Stimulated activated naive CD8-positive, alpha-beta T cell treated with anti-CD3 and anti-CD28 coated beads, Interleukin-15, Interleukin-2, amounts not matched to agents 100 ng/mL and 50 ng/mL, for 24 hours (primary cell): ENCODE measurements around the gene PP2D1.
"Not testable (repeated sequence)": the region's sequence is repeated elsewhere in the genome, so short reads cannot be mapped to it uniquely, and the experiment has no call there.

Source experiments
- H3K27ac Mint-ChIP-seq: one replicate; pipeline ENCODE4 v1.8.0; 2021; ENCODE audit warnings: mild to moderate bottlenecking, mixed read lengths
- H3K27me3 Mint-ChIP-seq: one replicate; pipeline ENCODE4 v1.8.0; 2021; ENCODE audit warnings: mixed read lengths
- H3K36me3 Mint-ChIP-seq: one replicate; pipeline ENCODE4 v1.8.0; 2021; ENCODE audit warnings: low read depth, mixed read lengths
- H3K4me1 Mint-ChIP-seq: one replicate; pipeline ENCODE4 v1.8.0; 2021; ENCODE audit warnings: low read depth, mixed read lengths
- H3K4me3 Mint-ChIP-seq: one replicate; pipeline ENCODE4 v1.8.0; 2021; ENCODE audit warnings: mild to moderate bottlenecking, mixed read lengths
- H3K9me3 Mint-ChIP-seq: one replicate; pipeline ENCODE4 v1.8.0; 2021; ENCODE audit warnings: mixed read lengths

The PP2D1 gene

DNA sequence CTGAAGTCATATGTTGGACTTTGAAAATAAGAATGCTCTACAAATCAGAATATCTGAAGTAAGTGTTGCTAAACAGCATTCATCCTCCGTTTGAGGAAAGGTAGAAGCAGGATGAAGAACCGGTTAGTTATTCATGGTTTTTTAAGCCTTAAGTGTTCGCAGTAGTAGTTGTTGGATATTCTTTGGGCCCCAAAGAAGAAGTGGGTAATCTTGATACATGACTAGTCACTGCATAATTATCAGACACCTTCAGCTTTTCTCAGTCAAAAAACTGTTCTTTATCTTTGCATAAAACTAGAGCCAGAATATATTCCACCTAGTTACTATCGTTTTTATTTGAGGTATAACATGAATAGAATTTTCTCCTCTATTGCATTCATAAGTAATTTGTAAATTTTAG is 51.4 kb downstream of the PP2D1 start:
- Mint-ChIP-seq H3K9me3 (no peaks in the 10 kb centered on the region), H3K27me3 (no peaks in the 10 kb centered on the region), H3K4me1 (peaks cover 45% of the 10 kb centered on the region), H3K36me3 (peaks cover 31% of the 10 kb centered on the region), H3K27ac (no peak overlapping the region), H3K4me3 (no peak overlapping the region)

DNA sequence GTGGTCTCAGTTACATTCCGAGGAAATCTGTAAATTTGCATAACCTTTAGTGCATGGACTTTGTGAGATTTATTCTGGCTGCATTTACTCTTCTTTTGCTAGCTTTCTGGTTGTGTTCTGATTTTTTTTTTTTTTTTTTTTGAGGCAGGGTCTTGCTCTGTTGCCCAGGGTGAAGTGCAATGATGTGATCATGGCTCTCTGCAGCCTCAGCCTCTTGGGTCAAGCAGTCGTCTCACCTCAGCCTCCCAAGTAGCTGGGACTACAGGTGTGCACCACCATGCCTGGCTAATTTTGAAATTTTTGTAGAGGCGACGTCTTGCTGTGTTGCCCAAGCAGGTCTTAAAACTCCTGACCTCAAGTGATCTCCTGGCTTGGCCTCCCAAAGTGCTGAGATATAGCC is 52.6 kb downstream of the PP2D1 start:
- peaks cover 36% of the 10 kb centered on the region for H3K36me3 Mint-ChIP-seq
- no peaks in the 10 kb centered on the region for H3K27me3 Mint-ChIP-seq
- H3K4me3 Mint-ChIP-seq, result no peak overlapping the region
- no peak overlapping the region for H3K27ac Mint-ChIP-seq
- no peaks in the 10 kb centered on the region for H3K9me3 Mint-ChIP-seq
- H3K4me1 Mint-ChIP-seq, result peaks cover 51% of the 10 kb centered on the region

DNA sequence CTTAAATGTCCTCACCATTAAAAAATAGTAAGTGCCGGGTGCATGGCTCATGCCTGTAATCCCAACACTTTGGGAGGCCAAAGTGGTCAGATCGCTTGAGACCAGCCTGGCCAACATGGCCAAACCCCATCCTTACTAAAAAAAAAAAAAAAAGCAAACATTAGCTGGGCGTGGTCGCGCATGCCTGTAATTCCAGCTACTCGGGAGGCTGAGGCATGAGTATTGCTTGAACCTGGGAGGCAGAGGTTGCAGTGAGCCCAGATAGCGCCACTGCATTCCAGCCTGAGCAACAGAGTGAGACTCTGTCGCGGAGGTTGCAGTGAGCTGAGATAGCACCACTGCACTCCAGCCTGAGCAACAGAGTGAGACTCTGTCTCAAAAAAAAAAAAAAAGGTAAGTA is 54.7 kb downstream of the PP2D1 start:
- Mint-ChIP-seq H3K4me1 (peaks cover 56% of the 10 kb centered on the region), H3K36me3 (peaks cover 46% of the 10 kb centered on the region)
- H3K27me3 Mint-ChIP-seq, H3K27ac Mint-ChIP-seq, H3K4me3 Mint-ChIP-seq, H3K9me3 Mint-ChIP-seq: not testable (repeated sequence)

DNA sequence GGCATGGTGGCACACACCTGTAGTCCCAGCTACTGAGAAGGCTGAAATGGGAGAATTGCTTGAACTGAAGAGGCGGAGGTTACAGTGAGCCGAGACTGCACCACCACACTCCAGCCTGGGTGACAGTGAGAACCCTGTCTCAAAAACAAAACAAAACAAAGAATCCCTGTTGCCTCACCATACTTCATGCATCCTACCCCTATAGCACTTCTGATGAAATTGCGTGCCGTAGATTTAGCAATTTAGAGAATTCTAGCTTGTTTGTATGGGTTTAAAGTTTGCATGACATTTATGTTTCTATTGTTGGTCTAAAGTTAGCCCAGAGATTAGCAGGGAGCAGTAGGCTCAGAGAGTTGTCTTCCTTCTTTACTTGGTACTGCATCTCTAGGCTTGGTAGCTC is 57.4 kb downstream of the PP2D1 start:
- Mint-ChIP-seq H3K4me3 (no peak overlapping the region), H3K4me1 (peaks cover 60% of the 10 kb centered on the region), H3K27me3 (no peaks in the 10 kb centered on the region), H3K36me3 (peaks cover 48% of the 10 kb centered on the region), H3K27ac (no peak overlapping the region), H3K9me3 (no peaks in the 10 kb centered on the region)

DNA sequence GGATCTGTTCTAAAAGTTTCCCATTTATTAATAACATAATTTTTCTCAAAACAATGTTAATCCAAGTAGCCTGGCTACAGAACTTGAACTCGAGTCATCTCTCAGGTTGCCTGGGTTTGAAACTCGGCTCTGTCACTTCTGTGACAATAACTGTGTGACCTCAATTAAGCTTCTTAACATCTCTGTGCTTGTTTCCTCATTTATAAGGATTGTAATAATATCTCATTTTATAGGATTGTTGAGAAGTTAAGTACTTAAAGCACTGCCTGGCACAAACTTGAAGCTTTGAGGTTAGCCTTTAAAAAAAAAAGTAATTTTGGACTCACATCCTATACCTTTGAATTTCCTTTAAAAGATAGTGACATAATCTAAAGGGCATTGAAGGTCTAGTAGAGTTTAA is 61.7 kb downstream of the PP2D1 start:
- H3K9me3 Mint-ChIP-seq, result no peaks in the 10 kb centered on the region
- no peak overlapping the region for H3K27ac Mint-ChIP-seq
- no peaks in the 10 kb centered on the region for H3K27me3 Mint-ChIP-seq
- peaks cover 32% of the 10 kb centered on the region for H3K36me3 Mint-ChIP-seq
- no peak overlapping the region for H3K4me3 Mint-ChIP-seq
- H3K4me1 Mint-ChIP-seq, result peaks cover 71% of the 10 kb centered on the region

DNA sequence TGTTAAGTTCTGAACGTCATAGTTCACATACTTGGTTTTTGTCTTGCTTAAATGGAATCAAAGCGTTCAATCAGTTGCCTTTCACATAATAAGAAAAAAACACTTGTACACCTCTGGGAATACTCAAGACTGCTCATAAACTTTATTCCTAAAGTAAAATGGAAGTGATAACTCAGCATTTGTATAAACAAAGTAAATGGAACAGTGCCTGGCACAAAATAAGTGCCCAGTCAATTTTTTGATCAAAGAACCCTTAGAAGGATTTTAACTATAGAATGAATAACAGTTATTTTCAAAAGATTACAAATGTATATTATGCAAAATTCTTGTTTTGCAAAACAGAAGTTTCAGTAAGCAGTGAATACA is 63.9 kb downstream of the PP2D1 start:
- Mint-ChIP-seq H3K27me3 (no peaks in the 10 kb centered on the region), H3K9me3 (no peaks in the 10 kb centered on the region), H3K4me3 (peak overlapping the region; percentile 98), H3K36me3 (peaks cover 15% of the 10 kb centered on the region), H3K27ac (peak overlapping the region; percentile 98), H3K4me1 (peaks cover 68% of the 10 kb centered on the region)

DNA sequence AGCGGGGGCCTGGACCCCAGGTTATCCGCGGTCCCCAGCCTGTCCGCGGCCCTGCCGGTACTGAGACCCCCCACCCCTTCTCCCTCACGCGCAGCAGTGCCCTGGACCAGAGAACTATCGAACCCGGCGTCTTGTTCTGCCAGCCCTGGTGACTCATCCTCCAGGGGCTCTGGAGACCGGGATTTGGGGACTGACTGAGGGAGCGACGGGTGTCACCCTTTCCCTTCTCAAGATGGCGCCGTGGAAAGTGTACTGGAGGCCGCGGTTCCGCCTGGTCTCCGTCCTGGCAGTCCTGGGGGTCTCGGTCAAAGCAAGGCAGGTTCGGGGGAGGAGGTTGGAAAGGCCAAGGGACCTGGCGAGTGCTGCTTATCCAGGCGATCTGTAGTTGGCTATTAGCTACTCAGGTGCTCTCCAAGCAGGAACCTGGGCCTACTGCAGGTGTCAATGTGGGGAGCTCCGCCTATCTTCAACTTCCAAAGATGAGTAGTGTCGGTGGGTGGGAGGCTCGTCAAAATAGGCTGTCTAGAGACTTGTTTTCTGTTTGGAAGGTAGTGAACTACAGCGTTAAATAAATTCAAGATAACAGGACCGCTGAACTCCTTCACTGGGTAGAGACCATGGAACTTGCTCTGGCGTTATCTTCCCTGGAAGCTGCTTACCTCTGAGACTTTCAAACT is 64.4 kb downstream of the PP2D1 start:
- Mint-ChIP-seq H3K4me3 (peak overlapping the region; percentile 98), H3K27me3 (no peaks in the 10 kb centered on the region), H3K27ac (peak overlapping the region; percentile 98), H3K4me1 (peaks cover 68% of the 10 kb centered on the region), H3K36me3 (peaks cover 15% of the 10 kb centered on the region), H3K9me3 (no peaks in the 10 kb centered on the region)

DNA sequence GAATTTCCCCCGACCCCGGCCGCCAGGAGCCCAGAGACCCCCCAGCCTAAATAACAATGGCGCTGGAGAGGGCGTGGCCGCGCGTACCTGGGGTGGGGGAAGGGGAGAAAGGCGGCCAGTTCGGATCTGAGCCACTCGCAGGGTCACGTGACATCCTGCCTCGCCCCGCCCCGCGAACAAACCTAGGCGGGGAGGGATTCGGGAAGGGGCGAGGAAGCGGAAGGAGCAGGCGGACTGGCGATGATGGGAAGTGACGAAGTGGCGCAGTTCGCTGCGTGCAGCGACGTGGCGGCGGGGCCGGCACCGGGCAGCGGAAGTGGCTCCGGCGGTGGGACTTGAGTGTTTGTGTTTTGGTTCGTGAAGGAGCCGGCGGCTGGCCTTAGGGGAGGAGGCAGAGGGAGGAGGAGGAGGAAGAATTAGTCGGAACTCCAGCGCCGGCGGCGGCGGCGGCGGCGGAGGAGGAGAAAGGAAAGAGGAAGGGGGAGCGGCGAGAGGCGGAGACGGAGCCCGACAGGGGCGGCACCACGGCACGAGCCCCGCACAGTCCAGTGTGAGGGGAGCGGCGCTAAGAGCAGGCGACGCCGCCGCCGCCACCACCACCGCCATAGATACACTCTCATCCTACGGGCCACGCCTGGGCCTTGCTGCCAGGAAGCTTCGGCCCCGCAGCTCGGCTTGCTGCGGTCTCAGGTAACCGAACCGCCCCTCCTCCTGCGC is 65.1 kb downstream of the PP2D1 start, which contains the start of gene RAB5A:
Gene RAB5A (plus strand): TSS at position 266 of the 717 bp plus-strand sequence. CDS start 3,802 bp downstream, outside the sequence.
- H3K4me1 Mint-ChIP-seq, result peaks cover 62% of the 10 kb centered on the region

DNA sequence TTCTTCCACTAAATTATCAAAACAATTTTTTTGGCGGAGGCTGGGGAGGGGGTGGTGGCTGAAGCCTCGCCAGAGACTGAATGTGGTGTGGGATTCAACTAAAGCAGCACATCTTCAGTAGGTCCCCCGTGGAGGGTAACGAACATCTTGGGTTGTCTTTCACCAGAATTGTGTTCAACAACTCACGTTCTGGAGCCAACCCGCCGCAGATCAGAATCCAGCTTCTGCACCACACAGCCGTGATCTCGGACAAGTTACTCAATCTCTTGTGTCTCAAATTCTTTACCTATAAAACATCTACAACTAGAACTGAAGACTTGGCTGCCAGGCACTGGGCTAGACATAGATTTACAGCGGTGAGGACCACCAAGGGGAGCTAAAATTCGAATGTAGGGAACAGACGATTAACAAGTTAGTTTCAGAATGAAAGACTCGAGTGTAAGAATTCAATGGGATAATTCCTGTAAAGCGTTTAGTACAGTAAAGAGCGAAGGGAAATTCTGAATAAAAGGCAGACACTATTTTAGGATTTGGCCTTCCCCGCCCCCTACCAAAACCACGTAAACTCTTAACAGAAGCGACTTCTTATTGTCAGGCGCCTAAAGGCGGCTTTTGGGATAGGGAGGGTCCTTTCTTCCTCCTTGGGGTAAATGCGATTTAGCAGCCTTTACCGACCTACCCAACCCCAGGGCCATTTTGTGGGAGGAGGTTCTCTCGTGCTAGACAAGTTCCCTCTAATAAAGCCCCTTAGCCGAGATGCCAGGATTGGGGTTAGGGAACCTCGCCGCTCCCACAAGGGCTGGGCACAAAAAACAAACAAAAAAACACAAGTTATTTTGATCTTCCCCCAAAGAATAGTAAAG is 65.9 kb downstream of the PP2D1 start:
- Mint-ChIP-seq H3K4me1 (peaks cover 56% of the 10 kb centered on the region), H3K27ac (peak overlapping the region; percentile 98), H3K27me3 (no peaks in the 10 kb centered on the region), H3K36me3 (peaks cover 9% of the 10 kb centered on the region), H3K4me3 (peak overlapping the region; percentile 98), H3K9me3 (no peaks in the 10 kb centered on the region)

More for the DNA sequence above, 65.1 kb downstream of the PP2D1 start, which contains the start of gene RAB5A:
- no peaks in the 10 kb centered on the region for H3K27me3 Mint-ChIP-seq
- peaks cover 15% of the 10 kb centered on the region for H3K36me3 Mint-ChIP-seq
- H3K4me3 Mint-ChIP-seq, result peak within 1 kb of the TSS; percentile 98
- peak within 1 kb of the TSS; percentile 98 for H3K27ac Mint-ChIP-seq
- no peaks in the 10 kb centered on the region for H3K9me3 Mint-ChIP-seq

DNA sequence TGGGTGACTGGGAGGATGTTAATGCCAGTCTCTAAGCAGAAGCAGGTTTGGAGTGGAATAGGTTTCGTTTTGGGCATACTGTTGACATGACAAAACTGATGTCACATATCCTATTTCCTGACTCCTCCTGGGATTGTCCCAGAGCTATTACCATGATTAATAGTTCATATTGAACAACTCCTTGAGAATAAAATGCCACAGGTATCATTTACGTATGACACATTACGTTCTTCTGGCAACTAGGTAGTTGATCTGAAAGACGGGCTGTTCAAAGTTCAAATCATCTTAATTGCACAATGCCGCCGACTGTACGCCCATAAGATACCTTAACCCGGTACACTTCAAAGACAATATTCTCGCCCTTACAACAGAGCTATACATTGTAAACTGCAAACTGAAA is 66.5 kb downstream of the PP2D1 start:
- H3K4me3 Mint-ChIP-seq, result peak overlapping the region; percentile 63

DNA sequence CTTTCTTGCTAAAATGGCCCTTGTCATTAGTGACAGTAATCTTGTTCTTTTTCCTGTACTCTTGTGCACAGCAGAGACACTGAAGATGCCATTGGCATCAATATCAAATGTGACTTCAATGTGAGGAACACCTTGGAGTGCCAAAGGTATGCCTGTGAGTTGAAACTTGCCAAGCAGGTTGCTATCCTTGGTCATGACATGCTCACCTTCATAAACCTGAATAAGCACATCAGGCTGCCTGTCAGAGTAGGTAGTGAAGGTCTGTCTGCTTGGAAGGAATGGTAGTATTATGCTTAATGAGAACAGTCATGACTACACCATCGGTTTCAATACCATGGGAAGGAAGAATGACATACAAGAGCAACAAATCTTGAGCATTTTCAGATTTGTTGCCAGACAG is 71.4 kb downstream of the PP2D1 start:
- Mint-ChIP-seq H3K27ac (no peak overlapping the region), H3K4me3 (no peak overlapping the region), H3K36me3 (no peaks in the 10 kb centered on the region), H3K4me1 (peaks cover 30% of the 10 kb centered on the region), H3K9me3 (no peaks in the 10 kb centered on the region), H3K27me3 (no peaks in the 10 kb centered on the region)

More for the DNA sequence above, 66.5 kb downstream of the PP2D1 start:
- H3K27ac Mint-ChIP-seq, result peak overlapping the region; percentile 98
- no peaks in the 10 kb centered on the region for H3K27me3 Mint-ChIP-seq
- no peaks in the 10 kb centered on the region for H3K9me3 Mint-ChIP-seq
- peaks cover 50% of the 10 kb centered on the region for H3K4me1 Mint-ChIP-seq
- peaks cover 4% of the 10 kb centered on the region for H3K36me3 Mint-ChIP-seq

DNA sequence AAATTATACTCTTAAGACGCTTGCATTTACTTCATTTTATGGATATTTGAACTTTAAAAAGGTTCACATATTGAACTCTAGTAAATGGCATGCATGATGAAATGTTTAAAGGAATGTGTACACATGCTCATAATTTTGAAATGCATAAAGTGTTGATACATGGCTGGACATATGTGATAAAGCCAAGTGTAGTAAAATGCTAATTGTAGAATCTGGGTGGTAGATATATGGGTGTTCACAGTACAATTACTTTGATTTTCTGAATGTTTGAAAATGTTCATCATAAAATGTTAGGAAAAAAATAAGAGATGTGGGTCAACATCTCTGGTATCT is 73.8 kb downstream of the PP2D1 start:
- H3K4me3 Mint-ChIP-seq, result no peak overlapping the region
- H3K27ac Mint-ChIP-seq, result no peak overlapping the region
- peaks cover 4% of the 10 kb centered on the region for H3K27me3 Mint-ChIP-seq
- no peaks in the 10 kb centered on the region for H3K9me3 Mint-ChIP-seq
- H3K36me3 Mint-ChIP-seq, result no peaks in the 10 kb centered on the region
- H3K4me1 Mint-ChIP-seq, result peaks cover 30% of the 10 kb centered on the region

DNA sequence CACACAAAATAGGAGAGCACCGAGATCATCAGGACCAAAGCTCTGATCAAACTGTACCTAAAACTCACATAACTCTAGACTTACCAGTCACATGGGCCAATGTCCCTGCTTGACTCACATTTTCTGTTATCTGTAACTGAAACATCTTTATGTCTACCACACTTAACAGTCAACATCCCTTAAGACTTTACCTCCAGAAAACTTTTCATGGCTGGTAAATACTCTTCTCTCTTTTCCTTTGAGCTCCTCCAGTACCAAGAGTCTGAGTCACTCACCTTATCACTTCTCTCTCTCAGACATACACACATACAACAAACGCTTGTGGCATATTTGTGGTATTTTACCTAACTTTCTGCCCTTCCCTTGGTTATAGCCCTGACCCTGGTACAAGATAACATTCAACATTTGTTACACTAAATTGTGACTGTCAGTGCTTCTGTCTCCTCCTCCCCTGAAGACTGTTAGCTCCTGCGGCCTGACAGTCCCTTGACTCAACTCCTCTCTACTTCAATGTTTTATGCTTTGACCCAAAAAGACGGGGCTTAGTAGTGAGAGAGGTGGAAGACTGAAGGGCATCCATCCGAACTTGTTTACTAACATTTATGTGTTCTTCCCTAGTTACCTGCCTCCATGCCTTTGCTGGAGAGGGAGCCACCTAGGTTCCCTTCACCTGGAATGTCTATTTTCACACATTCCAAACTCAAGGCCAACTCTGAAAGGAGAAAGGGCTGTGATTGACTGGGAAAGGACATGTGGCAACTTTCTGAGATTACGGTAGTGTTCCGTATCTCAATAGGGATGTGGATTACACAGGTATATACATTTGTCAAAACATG is 74.4 kb downstream of the PP2D1 start:
- H3K27ac Mint-ChIP-seq, result peak overlapping the region; percentile 57
- peaks cover 7% of the 10 kb centered on the region for H3K27me3 Mint-ChIP-seq
- no peaks in the 10 kb centered on the region for H3K36me3 Mint-ChIP-seq
- no peaks in the 10 kb centered on the region for H3K9me3 Mint-ChIP-seq
- H3K4me3 Mint-ChIP-seq, result peak overlapping the region; percentile 14
- H3K4me1 Mint-ChIP-seq, result peaks cover 32% of the 10 kb centered on the region
